HG03039 (cell line): ENCODE data around the gene NAT16.
"Not testable (repeated sequence)": the region's sequence is repeated elsewhere in the genome, so short reads cannot be mapped to it uniquely, and the experiment has no call there.

Experiments used
- ATAC-seq: cut with Tn5 transposase; IDR thresholded peaks from one replicate; pipeline ENCODE4 v1.9.1; 2021; ENCODE audit warnings: mild to moderate bottlenecking, moderate library complexity; ENCODE audit not compliant: unreplicated experiment

Gene NAT16

DNA sequence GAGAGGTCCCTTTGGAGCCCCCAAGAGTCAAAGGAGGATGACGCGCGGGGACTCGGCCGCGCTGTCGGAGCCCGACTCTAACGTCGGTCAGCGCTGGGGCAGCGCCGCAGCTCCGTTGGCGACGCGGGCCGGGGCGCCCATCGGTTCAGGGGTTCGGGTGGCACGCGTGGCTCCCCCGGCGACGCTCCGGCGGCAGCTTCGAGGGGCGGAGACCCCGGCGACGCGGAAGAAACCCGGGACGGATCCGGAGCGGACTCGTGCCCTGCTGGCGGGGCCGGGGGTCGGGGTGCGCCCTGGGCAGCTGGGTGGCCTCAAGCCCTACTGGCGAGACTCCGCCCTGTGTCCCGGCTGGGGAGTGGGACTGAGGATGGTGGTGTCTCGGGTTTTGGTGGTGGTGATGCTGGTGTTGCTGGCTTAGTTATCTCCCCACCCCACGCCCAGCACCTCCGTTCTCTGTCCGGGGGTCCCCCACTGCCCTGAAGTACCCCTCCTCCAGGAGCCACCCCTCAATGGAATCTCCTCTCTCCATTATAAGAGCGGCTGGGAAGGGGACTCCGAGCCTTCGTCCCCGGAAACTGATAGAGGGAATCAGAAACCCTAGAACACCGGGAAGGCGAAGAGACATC lies at the start of gene NAT16:
TSS of gene NAT16 (minus strand) at position 164 of the 626 bp plus-strand sequence. CDS start 5,486 bp downstream, outside the sequence.
- no peak for ATAC-seq

DNA sequence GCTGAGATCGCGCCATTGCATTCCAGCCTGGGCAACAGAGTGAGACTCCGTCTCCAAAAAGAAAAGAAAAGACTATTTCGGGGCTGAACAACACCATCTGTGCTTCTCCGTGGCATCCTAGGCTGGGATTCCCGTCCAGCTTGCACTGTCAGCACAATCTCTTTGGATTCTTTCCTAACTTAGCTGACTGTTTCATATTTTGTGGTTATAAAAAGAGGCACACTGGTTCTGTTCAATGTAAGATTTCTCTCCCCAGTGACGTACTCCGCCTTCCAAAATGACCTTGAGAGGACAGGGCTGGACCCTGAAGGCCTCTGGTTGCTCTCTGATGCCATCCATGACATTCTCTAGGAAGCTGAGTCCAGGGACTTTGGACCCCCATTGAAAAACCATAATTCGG lies 46.6 kb upstream of the NAT16 start:
- no peak for ATAC-seq

DNA sequence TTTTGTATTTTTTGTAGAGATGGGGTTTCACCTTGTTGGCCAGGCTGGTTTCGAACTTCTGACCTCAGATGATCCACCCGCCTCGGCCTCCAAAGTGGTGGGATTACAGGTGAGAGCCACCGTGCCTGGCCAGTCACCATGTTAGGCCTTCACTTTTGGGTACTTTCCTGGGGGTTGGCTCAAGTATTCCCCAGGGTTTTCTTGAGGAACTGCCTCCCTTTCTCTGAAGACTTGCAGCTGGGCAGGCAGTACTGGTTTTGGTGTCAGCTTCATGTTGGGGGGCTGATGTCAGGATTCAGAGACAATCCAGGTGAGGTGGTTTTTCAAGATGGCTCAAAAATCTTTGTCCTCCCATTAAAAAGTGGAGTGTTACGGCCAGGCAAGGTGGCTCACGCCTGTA lies 45.6 kb upstream of the NAT16 start:
- ATAC-seq, result no peak

DNA sequence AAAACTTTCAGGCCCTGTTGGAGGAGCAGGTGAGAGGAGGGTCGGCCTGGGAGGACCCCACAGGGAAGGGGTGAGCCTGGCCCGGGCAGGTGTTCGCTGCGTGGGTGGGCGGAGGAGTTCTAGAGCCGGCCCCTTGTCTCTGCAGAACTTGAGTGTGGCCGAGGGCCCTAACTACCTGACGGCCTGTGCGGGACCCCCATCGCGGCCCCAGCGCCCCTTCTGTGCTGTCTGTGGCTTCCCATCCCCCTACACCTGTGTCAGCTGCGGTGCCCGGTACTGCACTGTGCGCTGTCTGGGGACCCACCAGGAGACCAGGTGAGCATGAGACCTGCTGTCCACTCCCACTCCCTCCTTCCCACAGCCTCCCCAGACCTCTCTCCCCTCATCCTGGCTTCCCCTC lies 43.4 kb upstream of the NAT16 start:
- no peak for ATAC-seq

DNA sequence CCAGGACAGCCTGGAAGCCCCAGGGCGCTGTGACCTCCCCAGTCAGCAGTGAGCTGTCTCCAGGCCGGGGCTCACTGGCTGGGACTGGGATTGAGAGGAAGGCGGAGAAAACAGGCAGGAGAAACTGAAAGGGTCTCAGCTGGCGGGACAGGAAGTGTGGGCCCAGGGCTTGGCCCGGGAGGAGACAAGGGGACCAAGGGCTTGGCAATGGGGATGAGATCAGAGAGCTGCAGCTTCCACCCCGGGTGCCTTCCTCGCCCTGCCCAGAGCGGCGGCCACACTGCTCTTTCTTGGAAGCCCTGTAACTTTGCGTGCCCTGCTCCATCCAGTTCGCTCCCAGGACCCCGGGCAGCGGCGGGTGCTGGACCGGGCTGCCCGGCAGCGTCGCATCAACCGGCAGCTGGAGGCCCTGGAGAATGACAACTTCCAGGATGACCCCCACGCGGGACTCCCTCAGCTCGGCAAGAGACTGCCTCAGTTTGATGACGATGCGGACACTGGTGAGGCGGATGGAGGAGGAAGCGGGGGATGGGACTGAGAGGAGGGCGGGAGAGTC lies 42.3 kb upstream of the NAT16 start:
- no peak for ATAC-seq

DNA sequence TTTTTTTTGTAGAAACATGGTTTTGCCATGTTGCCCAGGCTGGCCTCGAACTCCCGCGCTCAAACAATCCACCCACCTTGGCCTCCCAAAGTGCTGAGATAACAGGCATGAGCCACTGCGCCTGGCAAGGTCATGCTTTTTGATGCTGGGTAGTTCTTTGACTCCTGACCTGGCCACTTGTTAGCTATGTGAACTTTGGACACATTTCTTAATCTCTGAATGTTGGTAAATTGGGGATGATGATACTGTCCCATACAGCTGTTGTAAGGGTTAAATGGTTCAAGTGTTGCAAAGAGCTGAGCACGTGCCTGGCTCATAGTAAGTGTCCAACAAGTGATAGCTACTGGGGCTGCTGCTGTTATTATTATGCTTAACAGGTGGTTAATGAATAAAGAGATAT lies 40.2 kb upstream of the NAT16 start:
- ATAC-seq, result no peak

DNA sequence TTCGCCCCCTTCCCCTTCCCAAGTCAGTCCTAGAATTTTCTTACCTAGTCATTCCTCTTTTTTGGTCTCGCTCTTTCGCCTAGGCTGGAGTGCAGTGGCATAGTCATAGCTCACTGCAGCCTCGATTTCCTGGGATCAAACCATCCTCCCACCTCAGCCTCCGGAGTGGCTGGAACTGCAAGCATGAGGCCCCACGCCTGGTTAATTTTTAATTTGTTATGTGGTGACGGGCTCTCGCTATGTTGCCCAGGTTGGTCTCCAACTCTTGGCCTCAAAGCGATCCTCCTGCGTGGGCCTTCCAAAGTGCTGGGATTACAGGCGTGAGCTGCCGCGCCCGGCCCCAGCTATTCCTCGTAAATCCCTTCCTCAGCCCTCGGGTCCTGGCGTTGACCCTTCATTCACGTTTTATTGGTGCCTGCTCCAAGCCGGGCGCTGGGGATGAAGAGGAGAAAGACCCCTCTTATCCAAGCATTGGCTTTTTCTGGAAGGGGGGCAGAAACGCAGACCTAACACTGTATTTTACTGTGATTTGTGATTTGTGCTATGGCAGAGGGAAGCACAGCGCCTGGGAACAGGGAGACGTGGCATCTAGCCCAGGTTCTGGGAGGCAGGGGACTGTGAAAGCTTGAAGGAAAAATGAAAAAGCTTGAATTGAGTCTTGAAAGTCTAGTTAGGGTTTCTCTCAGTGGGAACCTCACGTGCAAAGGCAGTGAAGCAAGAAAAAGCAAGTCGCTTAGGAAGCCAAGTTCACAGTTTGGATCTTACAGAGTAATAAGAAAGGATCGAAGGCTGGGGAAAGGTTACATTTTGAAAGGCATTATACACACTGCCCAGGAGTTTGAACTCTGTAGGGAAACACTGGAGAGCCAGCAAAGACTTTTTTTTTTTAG lies 38.4 kb upstream of the NAT16 start:
- no peak for ATAC-seq

DNA sequence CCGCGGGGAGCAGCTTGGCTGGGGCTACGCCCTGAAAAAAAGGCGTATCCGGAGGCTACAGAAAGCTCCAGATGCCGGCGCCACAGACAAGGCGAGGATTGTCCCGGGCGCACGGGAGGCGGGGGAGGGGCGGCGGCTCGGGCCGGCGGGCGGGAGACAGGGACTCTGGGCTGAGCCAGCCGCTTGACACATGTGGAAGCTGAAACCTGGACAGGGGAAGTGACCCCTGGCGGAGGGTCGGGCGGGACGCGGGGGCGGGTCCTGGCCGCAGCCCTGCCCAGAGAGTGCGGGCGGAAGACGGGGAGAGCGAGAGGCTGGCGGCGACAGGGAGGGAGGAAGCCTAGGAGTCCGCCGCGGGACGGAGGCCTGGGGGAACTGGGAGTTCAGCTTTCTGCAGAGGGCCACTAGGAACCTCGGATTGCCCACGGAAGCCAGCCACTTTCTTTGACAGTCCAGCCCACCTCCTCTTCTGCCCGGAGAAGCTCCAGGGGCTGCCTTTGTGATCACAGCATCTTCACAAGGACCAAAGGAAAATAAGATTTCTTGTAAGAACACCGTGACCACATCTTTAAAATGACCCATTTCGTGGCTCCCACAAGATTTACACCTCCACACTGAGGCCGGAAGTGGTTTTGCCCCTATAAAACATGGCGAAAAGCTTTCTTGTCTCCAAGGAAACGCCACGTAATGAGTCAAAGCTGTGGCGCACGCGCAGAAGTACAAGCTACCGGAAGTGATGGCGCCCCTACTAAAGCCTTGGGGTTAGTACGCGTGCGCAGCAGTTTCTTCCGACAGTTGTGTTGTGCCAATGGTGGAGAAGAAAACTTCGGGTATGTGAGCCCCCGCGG lies 37.5 kb upstream of the NAT16 start, which contains the start of the genes PLOD3 and ZNHIT1:
TSS of gene PLOD3 (minus strand) at position 194 of the 848 bp plus-strand sequence. CDS start 307 bp downstream, outside the sequence.
TSS of gene ZNHIT1 (plus strand) at position 778 of the 848 bp plus-strand sequence. CDS start at position 809, 31 bp downstream.
- peak; percentile 57 for ATAC-seq

DNA sequence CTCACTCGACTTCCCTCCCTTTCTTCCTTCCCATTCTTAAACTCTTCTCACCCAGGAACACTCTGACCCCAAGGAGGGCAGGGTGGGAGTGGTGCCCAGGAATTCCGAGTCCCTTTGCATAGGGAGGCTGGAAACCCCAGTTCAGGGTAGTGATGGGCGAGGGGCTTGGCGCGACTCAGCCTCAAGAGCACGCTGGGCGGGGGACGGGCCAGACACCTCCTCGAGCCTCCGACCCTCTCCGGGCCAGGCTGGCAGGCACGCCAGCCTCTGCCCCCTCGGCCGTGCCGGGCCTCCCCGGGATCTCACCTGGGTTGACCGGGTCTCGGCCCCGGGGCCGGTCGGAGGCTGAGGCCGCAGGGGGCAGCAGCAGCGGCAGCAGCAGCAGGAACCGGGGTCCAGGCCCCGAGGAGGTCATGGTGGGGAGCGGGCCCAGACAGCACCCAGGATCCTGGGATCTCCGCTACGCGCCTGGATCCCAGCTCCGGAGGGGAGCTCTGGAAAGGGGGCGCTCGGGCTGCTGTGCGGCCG lies 36.8 kb upstream of the NAT16 start:
- peak; percentile 16 for ATAC-seq

DNA sequence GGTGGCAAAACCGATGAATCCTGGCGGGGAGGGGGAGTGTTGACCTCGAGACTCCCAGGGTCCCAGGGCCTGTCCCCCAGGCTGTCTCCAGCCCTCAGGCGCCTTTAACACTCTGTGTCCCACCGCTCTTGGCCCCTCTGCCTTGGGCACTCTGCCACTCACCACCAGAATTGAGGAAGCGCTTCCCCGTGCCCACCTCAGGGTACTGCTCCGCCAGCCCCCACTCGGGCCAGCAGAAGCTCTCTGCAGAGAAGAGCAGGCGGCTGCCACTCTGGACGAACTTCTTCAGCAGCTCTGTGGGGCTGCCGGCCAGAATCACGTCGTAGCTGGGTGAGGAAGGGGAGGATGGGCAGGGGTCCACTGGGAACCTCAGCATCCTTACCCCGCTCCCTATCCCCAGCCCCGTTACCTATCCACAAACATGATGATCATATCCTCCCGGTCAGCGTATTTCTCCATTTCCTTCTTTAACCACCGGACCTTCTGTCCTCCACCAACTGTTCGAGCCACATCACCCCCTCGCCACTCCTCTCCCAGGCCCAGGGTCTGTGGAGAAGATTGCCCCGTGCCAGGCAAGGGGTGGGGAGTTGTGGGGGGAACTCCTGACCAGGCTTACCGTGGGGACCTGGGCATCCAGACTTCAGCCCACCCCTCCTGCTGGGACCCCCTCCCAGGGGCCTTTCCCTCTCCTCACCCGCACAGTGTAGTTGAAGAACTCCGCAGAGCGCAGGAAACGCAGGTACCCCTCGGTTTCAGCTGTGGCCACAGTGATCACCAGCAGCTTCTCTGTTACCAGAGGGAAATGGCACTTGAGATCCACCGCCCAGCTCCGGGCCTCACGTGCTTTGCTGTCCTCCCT lies 36.1 kb upstream of the NAT16 start:
- no peak for ATAC-seq

DNA sequence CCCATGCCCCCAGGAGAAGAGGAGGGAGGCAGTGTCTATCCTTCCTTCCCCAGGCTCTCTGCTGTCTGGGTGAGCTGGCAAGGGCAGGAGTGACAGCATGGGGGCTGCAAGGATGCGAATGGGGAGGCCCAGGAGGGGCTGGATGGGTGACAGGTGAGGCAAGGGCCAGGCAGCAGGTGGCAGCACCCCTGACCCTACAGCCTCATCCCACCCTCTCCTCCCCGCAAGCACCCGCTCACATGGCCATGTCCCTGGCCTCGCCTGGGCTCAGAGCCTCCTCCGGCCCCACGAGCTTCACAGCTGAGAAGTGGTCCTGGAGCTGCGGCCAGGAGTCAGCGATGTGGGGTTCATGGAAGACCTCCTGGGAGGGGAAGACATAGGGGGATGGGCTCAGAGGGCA lies 31.9 kb upstream of the NAT16 start:
- ATAC-seq, result no peak

DNA sequence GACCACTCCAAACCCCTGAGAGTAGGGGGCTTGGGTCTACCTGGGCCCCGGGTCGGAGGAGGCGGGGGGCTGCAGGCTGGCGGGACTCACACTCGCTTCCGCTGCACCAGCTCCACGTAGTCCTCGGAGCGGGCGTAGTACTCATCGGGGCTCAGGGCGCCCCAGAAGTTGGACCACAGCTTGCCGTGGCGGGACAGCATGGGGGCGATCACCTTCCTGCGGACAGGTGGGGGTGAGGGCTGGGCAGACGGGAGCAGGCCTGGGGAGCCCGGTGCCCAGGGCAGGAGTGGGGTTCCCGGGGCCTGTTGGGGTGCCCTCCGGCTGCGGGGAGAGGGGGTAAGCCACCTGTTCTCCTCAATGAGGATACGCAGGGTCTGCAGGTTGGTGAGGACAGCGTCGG lies 31.4 kb upstream of the NAT16 start:
- no peak for ATAC-seq

DNA sequence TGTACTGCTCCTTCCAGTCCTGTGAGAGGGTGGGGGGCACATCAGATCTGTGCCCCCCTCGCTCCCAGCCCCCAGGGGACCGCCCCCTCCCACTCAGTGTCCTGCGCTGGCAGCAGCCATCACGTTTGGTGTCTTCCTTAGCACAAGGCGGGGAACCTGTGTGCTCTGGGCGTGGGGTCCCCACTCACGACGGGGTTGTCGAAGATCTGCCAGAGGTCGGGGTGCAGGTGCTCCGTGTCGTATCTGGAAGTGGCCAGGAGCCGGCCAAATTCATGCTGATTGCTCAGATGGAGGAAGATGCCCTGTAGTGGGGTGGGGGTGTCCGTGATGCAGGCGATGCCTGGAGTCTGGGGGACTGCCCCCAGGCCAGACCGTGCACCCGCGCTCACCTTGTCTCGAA lies 30.1 kb upstream of the NAT16 start:
- ATAC-seq, result no peak

DNA sequence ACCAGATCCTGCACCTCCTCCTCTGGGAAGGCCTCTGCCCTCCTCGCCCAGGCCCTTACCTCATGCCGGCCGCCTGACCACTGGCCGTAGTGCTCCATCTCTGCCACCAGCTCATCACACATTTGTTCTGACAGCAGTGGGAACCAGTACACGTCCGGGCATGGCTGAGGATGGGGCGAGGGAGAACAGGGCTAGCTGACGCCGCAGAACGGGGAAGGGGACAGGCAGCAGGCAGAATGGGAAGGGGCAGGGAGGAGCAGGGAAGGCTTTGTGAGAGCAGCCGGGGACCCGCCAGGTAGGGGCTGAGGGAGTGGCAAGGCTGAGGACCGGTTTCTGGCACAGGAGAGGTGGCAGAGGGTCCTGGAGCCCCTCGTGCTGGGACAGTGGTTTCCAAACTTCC lies 28.7 kb upstream of the NAT16 start:
- ATAC-seq, result no peak

DNA sequence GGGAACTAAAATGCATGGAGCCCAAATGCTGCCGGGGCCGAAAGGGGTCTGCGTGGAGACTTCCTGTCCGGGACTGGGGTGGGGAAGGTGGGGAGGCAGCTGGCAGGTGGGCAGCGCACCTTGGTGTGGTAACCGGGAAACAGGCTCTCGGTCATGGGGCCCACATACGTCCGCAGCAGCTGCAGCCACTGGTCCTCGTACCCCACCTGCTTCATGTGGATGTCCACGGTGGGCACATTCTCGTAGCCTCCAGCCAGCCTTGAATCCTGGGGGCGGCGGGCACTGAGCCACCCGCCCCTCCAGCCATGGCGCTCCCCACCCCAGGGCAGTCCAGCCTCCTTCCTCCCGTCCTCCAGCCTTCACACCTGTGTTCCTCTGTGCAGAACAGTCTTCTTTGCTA lies 27.4 kb upstream of the NAT16 start:
- ATAC-seq, result no peak

DNA sequence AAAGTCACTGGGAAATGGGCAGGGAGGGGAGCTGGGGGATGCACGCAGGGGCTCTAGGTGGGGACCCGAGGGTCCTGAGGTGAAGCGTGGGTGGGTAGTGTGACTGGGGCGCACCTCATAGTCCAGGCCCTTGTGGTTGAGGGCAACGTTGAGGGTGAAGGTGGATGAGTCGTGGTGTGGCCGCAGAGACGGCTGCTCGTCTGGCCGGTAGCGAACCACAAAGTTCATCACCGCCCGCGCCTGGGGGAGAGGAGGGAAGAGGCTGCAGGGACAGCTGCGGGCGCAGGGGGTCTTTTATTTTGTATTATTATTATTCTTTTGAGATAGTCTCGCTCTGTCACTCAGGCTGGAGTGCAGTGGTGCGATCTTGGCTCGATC lies 26.6 kb upstream of the NAT16 start:
- ATAC-seq, result no peak

DNA sequence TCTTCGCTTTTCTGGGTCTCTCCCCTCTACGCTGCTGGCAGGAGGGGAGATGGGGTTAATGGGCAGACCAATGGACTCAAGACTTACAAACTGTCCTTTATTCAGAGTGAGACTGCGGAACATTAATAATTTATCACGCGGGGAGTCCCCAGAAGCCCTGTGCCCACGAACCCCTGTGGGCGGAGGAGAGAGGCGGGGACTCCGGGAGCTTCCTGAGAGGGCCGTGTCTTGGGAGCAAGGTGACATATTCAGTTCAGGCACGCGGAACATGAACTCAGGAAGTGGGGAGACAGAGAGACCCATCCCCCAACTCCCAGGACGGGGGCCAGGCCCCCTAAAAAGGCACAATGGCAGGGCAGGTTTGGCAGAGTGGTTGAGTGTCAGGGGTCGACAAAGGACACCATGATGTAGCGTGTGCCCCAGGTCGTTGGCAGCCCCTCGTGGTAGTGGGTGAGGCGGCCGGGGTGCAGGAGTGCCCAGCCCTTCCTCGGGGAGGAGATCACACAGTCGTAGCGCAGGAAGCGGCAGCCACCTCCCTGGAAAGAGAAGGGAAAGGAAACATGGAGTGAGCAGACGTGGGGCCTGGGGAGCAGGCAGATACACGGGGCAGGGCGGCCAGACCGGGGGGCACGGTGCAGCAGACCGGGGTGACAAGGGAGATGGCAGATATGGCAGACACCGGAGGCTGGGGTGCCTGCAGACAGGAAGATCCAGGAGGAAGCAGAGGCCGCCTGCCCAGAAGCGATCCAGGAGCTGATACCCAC lies 26.0 kb upstream of the NAT16 start:
- no peak for ATAC-seq

DNA sequence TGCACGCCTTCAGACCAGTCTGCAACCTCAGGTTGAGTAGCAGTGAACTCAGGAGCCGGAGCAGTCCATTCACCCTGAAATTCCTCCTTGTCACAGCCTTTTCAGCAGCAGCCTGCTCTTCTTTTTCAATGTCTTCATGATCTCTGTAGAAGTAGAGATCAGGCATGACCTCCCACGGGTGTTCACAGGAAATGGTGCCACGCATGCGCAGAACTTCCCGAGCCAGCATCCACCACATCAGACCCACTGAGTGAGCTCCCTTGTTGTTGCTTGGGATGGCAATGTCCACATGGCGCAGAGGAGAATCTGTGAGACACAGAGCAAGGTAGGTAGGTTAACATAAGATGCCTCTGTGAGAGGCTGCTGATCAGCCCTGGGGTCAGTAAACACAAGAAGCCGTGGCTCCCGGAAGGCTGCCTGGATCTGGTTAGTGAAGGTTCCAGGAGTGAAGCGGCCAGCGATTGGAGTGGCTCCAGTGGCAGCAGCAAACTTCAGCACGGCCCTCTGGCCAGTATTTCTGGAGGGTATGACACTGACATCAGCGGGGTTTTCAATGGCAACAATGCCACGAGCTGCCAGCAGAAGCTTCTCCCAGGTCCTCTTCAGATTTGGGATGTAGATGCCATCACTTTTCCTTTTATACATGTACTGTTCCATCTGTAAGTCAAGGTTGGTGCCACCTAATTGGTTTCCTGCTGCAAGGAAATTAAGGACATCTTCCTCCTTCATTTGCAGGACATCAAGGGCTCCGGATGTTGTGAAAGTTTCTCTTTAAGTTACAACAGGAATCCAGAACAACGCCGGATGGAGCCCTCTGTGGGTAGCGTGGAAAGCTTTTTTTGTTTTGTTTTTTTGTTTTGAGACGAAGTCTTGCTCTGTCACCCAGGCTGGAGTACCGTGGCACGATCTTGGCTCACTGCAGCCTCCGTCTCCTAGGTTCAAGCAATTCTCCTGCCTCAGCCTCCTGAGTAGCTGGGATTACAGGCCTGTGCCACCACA lies 23.9 kb upstream of the NAT16 start:
- not testable (repeated sequence) for ATAC-seq
